NCI-H510A treated with DMSO at 0.1 percent for 48 hours (cell line): ENCODE data around the gene INPP5A.

Experiments used
- DNase-seq: peaks from one replicate; lab custom pipeline; 2025; lab: John Stamatoyannopoulos, UW

Gene INPP5A

GRCh38 chr10:132631338-132631735 lies 93.8 kb downstream of the INPP5A start:
- no peak for DNase-seq

- no peak for DNase-seq
These were observed 94.5 kb downstream of the INPP5A start for GRCh38 chr10:132632091-132632561.

- DNase-seq = no peak
These were observed 95.5 kb downstream of the INPP5A start for GRCh38 chr10:132632851-132633684.

DNA sequence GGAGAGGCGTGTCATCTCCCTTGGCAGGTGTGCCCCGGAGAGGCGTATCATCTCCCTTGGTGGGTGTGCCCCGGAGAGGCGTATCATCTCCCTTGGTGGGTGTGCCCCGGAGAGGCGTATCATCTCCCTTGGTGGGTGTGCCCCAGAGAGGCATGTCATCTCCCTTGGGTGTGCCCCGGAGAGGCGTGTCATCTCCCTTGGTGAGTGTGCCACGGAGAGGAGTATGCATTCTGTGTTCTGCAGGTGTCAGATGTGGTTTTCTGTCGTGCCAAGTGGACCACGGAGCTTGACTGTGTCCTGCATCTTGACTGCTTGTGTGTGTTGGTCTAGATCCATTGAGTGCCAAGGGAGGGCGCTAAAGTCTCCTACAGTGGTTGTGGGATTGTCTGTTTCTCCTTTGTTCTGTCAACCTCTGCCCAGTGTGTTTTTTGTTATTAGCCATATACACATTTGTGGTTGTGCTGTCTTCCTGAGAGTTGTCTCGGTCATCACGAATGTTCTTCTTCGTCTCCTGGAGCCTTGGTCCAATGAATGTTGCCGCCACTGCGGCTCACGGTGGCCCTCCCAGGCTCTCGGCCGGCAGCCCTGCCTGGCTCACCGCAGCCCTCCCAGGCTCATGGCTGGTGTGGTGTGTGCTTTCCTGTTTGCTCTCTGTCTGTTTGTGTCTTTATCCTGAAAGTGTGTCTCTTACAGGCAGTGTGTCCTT lies 96.8 kb downstream of the INPP5A start:
- DNase-seq = no peak

GRCh38 chr10:132634947-132635271 lies 97.3 kb downstream of the INPP5A start:
- DNase-seq = no peak

GRCh38 chr10:132636358-132636757 lies 98.8 kb downstream of the INPP5A start:
- no peak for DNase-seq

DNA sequence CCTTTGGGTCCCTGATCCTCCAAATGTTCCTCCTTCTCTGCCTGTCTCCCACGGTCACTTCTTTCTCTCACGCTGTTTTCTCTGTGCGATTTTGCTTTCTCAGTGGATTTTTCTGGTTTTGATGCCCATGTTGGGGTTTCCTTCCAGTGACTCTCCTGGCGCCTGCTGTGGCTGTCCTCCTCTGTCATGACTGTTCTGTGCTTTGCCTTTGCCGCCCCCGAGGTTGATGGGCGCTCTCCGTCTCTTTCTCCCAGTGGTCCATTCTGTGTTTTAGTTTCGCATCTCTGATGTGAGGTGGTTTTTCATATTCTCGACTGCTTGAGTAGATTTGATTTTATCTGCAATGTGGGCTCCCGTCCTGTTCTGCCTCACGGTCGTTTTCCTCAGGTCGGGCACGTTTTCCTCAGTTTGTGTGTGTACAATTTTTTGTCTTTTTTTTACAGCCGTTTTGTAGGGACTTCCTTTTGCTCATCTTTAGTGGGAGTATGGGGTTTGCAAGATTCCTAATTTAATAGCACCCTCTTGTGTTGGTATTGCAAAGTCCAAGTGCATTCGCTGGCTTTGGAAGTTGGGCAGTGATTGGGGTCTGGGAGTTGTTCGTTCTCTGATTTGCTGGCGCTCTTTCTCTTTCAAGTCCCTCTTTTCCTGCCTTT lies 100.0 kb downstream of the INPP5A start:
- DNase-seq = no peak

DNA sequence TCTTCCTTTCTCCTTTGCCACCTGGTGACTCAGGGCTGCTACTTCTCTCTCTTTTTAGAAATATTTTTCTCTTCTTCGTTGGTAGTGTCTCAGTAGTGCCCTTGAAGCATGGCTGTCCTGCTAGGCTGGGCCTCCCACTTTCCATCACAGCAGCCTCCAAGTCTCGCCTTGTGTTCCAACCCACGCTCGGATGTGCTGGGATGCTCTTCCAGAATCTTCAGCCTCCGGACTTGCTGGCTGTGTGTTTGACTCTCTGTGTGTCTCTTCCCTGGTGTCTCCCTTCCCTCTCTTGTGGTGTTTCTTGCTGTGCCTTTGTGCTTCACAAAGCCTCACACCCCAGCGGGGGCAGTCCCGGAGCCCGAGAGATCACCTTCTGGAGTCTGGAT lies 100.5 kb downstream of the INPP5A start:
- no peak for DNase-seq

DNA sequence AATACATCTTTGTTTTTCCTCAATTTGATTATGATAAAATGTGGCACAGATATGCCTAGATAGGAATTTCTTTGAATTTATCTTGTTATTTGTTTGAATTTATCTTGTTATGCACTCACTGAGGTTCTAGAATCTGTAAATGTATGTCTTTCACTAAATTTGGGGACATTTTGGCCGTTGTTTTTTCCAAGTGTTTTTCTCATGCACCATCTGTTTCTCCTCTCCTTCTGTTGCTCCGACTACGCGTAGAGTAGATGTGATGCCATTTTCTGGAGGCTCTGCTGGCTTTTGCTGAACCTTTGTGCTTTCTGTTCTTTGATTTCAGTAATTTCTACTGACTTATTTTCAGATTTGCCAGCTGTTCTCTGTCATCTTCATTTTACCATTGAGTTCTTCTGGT lies 101.9 kb downstream of the INPP5A start:
- no peak for DNase-seq

- no peak for DNase-seq
These were observed 102.9 kb downstream of the INPP5A start for GRCh38 chr10:132640326-132641125.

DNA sequence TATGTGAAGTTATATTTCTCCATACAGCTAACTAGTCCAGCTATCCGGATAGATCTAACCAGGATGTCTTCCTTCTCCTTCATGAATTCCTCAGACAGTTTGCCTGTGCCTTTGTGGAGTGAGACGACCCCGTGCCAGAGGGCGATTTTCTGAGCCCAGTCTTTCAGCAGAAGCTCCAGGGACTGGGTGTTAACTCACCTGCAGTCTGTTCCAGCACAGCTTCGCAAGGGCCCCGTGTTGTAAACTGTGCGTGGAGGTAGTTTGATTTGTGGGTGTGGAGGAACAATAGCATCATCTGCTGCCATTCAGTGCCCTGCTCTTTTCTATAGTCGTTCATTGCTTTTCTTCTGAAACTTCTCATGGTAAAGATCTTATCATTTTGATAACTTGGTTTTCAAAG lies 103.8 kb downstream of the INPP5A start:
- no peak for DNase-seq

- no peak for DNase-seq
These were observed 104.6 kb downstream of the INPP5A start for GRCh38 chr10:132641966-132642731.

GRCh38 chr10:132642732-132643008 lies 105.1 kb downstream of the INPP5A start:
- no peak for DNase-seq

- DNase-seq = no peak
These were observed 106.3 kb downstream of the INPP5A start for GRCh38 chr10:132643709-132644526.

GRCh38 chr10:132644527-132645246 lies 107.1 kb downstream of the INPP5A start:
- DNase-seq = no peak

- no peak for DNase-seq
These were observed 107.6 kb downstream of the INPP5A start for GRCh38 chr10:132645247-132645530.

- DNase-seq = no peak
These were observed 108.2 kb downstream of the INPP5A start for GRCh38 chr10:132645630-132646442.

DNA sequence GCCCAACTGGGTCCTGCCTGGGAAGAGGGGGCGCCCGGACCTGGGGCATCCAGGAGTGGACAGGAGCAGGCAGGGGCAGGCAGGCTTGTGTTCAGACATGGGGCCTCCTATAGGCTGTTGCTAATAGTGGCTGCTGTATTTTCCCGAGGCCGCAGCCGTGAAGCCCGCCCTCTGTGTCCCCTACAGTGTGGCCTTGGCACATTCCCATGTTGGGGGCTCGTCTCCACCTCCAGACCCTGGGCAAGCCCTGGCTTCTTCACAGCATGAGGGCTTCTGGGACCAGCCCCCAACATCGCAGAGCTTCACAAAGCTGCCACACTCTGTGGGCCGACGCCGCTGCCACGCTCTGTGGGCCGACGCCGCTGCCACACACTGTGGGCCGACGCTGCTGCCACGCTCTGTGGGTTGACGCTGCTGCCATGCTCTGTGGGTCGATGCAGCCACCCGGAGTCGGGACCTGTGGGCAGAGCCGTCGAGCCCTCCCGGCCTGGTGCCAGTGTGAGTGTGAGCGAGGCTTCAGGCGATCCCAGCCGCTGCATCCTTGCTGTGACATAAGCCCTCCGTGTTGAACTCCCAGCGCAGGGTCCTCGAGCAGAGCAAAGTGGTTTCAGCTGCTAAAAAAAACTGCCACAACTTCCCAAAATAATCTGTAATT lies 109.0 kb downstream of the INPP5A start:
- DNase-seq = no peak

- DNase-seq = no peak
These were observed 109.8 kb downstream of the INPP5A start for GRCh38 chr10:132647424-132647823.
